UCSD-AML1 (cell line): ENCODE data around the gene RHOB.
"Not testable (repeated sequence)": the region's sequence is repeated elsewhere in the genome, so short reads cannot be mapped to it uniquely, and the experiment has no call there.

Experiments used
- DNase-seq: peaks from one replicate; lab custom pipeline; 2025; ENCODE audit not compliant: unreplicated experiment; lab: John Stamatoyannopoulos, UW

Gene RHOB

GRCh38 chr2:20446917-20447436 is at the start of gene RHOB:
Gene RHOB (plus strand): TSS chr2:20447074. CDS start chr2:20447466, 392 bp downstream.
- peak; percentile 26 for DNase-seq

DNA sequence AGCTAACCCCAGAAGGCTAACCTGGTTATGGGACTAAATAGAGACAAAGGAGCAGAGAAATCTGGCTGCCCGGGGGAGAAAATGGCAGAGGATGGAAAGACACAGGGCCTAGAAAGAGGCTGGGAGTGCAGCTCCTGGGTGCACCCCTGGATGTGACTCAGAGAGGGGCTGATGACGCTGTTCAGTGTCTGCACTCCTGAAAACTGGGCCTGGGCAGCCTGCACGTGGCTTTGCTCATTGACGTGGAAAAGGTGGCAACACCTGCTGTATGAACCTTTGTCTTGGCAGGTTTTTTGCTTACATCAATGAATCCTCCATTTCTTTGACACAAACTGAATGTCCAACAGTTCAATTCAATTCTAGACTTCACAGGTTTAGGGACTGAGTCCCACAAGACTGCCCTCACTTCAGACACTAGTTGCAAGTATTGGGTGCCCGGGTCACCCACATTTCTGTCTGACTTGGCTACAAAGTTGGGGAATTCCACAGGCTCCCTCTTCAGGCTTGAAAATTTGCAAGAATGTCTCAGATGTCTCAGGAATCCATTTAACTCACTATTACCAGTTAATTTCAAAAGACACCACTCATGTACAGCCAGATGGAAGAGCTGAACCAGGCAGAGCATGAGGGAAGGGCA is 48.9 kb upstream of the RHOB start:
- no peak for DNase-seq

- no peak for DNase-seq
These were observed 47.8 kb upstream of the RHOB start for GRCh38 chr2:20398956-20399567.

- DNase-seq = no peak
These were observed 46.6 kb upstream of the RHOB start for GRCh38 chr2:20400306-20400705.

- DNase-seq = no peak
These were observed 45.9 kb upstream of the RHOB start for GRCh38 chr2:20400787-20401488.

GRCh38 chr2:20401489-20401835 is 45.4 kb upstream of the RHOB start:
- DNase-seq = no peak

DNA sequence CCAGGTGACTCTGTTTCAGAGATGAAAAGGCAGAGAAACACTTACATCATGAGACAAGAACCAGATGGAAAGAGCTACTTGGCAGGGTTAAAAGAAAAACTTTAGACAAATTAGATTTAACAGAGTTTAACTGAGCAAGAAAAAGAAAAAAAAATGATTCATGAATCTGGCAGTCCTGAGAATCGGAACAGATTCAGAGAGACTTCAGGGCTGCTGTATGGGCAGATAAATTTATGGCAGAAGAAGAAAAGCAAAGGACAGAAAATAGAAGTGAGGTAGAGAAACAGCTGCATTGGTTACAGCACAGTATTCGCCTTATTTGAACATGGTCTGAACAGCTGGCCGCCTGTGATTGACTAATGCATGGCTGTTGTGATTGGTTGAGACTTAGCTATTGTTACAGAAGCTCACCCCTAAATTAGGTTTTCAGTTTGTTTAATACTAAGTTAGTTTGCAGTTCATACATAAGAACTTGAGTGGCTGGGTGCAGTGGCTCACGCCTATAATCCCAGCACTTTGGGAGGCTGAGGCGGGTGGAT is 43.0 kb upstream of the RHOB start:
- no peak for DNase-seq

- DNase-seq = no peak
These were observed 41.9 kb upstream of the RHOB start for GRCh38 chr2:20404950-20405349.

DNA sequence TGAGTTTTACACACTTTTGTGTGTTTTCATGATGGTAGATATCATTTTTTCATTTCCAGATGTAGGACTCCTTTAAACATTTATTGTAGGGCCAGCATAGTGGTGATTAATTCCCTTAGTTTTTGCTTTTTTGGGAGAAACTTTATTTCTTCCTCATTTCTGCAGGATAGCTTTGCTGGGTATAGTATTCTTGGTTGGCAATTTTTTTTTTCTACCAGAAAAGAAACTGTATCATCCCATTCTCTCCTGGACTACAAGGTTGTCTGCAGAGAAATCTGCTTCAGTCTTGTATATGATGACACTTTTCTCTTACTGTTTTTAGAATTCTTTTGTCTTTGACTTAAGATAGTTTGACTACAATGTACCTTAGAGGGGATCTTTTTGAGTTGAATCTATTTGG is 37.8 kb upstream of the RHOB start:
- no peak for DNase-seq

GRCh38 chr2:20410556-20411277 is 36.2 kb upstream of the RHOB start:
- DNase-seq = no peak

DNA sequence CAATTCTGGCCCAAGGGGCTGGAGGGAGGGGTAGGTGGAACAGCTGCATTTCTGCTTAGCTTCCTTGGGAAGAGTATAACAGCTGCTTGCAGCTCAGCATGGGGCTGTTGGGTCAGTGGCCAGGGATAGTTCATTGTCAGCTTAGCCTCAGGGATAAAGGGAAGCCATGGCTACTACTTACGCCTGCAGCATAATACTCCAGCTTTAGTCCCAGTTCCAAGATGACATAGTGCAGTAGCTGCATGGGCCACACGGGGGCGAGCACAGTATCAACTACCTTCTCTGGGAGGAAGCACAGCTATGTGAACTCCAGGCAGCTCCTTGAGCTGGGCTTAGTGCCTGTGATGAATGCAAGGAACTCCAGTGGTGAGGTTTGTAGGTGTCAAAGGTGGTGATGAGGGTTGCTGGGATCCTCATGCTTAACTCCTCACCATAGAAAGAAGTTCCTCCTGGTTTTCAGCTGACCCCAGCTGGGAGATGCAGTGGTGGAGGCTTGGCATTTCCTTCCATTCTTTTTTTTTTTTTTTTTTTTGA is 35.4 kb upstream of the RHOB start:
- DNase-seq = peak; percentile 79

DNA sequence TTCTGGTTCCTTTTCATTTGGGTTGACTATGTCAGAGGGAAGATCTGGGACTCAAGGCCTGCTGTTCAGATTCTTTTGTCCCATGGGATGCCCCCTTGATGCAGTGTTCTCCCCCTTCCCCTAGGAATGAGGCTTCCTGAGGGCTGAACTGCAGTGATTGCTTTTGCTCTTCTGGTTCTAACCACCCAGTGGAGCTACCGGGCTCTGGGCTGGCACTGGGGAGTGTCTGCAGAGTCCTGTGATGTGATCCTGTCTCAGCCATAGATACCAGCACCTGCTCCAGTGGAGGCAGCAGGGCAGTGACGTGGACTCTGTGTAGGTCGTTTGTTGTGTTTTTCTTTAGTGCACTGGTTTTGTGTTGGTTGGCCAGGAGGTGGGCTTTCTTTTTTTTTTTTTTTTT is 32.1 kb upstream of the RHOB start:
- DNase-seq = no peak

GRCh38 chr2:20415511-20415918 is 31.4 kb upstream of the RHOB start:
- DNase-seq = no peak

GRCh38 chr2:20416723-20417122 is 30.2 kb upstream of the RHOB start:
- no peak for DNase-seq

DNA sequence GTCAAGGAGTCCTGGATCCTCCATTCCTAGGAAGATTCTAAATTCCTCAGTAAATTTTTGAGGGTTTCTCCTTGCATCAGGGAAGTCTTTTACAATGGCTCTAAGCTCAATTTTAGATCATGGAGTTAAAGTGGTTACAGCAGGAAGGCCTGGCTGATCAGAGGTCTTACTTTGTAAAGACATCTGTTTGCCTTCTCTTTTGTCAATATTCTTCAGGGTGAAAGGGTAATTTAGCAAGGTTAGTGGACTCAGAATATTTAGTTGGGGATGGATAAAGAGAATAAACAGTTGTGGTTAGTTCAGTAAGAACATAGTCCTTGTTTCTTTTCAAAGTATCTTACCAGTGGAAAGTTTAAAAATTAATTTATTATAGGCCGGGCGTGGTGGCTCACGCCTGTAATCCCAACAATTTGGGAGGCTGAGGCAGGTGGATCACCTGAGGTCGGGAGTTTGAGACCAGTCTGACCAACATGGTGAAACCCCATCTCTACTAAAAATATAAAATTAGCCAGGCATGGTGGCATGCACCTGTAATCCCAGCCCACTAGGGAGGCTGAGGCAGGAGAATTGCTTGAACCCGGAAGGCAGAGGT is 29.5 kb upstream of the RHOB start:
- DNase-seq = not testable (repeated sequence)

DNA sequence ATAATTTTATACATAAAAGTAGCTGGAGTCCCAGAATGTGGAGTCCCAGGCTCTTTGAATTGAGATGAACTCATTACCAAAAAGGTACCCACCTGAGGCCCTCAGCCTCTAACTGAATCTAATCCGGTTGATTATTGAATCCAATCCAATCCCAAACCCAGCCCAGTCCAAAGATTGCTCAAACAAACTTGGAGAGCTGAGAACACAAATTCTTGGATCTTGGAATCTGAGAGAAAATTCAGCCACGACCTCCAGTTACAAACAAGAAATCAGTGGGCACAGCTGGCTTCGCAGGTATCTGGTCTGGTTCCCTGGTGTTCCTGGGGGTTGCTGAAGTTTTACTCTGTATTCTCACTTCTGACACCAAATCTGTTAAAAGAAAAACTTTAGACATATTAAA is 28.4 kb upstream of the RHOB start:
- no peak for DNase-seq

- no peak for DNase-seq
These were observed 27.8 kb upstream of the RHOB start for GRCh38 chr2:20419007-20419576.

DNA sequence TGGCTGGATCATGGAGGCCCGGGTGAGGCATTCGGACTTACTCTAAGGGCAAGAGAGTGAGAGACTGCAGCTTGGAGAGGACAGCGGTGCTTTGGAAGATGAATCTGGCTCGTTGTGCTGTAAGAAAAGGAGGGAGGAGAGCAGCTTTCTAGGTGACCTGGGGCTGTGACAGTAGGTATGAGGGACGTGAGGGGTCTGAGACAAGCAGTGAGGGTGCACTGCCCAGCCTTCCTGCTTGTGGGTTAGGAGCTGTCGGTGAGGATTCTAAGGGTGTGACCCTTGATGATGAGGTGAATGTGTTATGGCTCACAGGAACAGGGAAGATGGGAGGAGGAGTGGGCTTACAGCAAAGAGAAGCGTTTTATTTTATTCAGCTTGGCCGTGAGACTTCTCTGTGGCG is 27.1 kb upstream of the RHOB start:
- no peak for DNase-seq

- no peak for DNase-seq
These were observed 25.4 kb upstream of the RHOB start for GRCh38 chr2:20421336-20421987.

GRCh38 chr2:20421988-20422370 is 24.9 kb upstream of the RHOB start:
- DNase-seq = no peak
